HEK293 (cell line): ENCODE measurements around the gene PDE6B.

Experiments used
- CTCF ChIA-PET: fragments of 350-600 bp; formaldehyde crosslinking; extraction: SDS; loops from one replicate; lab custom pipeline; 2021; ENCODE audit warnings: antibody characterized with exemption; lab: Yijun Ruan, JAX
- POLR2A ChIA-PET: fragments of 300-600 bp; formaldehyde crosslinking; extraction: SDS; loops from one replicate; lab custom pipeline; 2020; ENCODE audit warnings: antibody characterized with exemption, inconsistent platforms; lab: Yijun Ruan, JAX
- H3K27ac ChIP-seq: fragments of 200-500 bp; sonication (Bioruptor generic); 2 replicates; pipeline ENCODE4 v1.5.1; 2014; ENCODE audit warnings: low read depth, low read length, control low read depth, inconsistent platforms; ENCODE audit errors: extremely low read depth
- H3K36me3 ChIP-seq, 2 experiments: fragments of 200-500 bp in 1 of 2; sonication (Bioruptor generic) in 1 of 2; 1 replicate in 1 of 2; 2 replicates in 1 of 2; pipeline ENCODE4 v1.5.1; 2014 to 2017; ENCODE audit warnings: inconsistent platforms in 2 of 2, low read length in 2 of 2; ENCODE audit not compliant: control insufficient read depth in 2 of 2, insufficient read depth in 1 of 2
- H3K4me1 ChIP-seq: fragments of 200-500 bp; sonication (Bioruptor generic); 2 replicates; pipeline ENCODE4 v1.5.1; 2014; ENCODE audit warnings: mild to moderate bottlenecking, low read length, inconsistent platforms; ENCODE audit not compliant: control insufficient read depth, insufficient read depth
- H3K4me3 ChIP-seq: 2 replicates; pipeline ENCODE4 v1.5.1; 2011; ENCODE audit warnings: low read depth, mild to moderate bottlenecking, control low read depth, low read length, moderate library complexity
- H3K9me3 ChIP-seq: fragments of 200-500 bp; sonication (Bioruptor generic); 2 replicates; pipeline ENCODE4 v1.5.1; 2014; ENCODE audit warnings: low read depth, low read length, inconsistent platforms; ENCODE audit not compliant: control insufficient read depth, insufficient read depth
- BCL11B ChIP-seq: fragments of 450-650 bp; formaldehyde crosslinking; IDR thresholded peaks from 2 replicates; pipeline ENCODE4 v1.5.1; 2016; ENCODE audit warnings: low read depth, missing biosample characterization, missing genetic modification characterization
- GLIS1 ChIP-seq: fragments of 450-650 bp; formaldehyde crosslinking; IDR thresholded peaks from 2 replicates; pipeline ENCODE4 v1.5.1; 2016; ENCODE audit warnings: missing biosample characterization, missing genetic modification characterization
- GLIS2 ChIP-seq: fragments of 450-650 bp; formaldehyde crosslinking; IDR thresholded peaks from 2 replicates; pipeline ENCODE4 v1.5.1; 2016; ENCODE audit warnings: missing biosample characterization, missing genetic modification characterization
- ZBTB21 ChIP-seq: fragments of 450-650 bp; formaldehyde crosslinking; IDR thresholded peaks from 2 replicates; pipeline ENCODE4 v1.5.1; 2017; ENCODE audit warnings: missing biosample characterization, missing genetic modification characterization
- ZBTB48 ChIP-seq: fragments of 450-650 bp; formaldehyde crosslinking; IDR thresholded peaks from 2 replicates; pipeline ENCODE4 v1.5.1; 2016; ENCODE audit warnings: missing biosample characterization, missing genetic modification characterization
- ZFP3 ChIP-seq: fragments of 450-650 bp; formaldehyde crosslinking; IDR thresholded peaks from 2 replicates; pipeline ENCODE4 v1.5.1; 2016; ENCODE audit warnings: low read depth, missing biosample characterization, missing genetic modification characterization
- ZNF223 ChIP-seq: fragments of 450-650 bp; formaldehyde crosslinking; IDR thresholded peaks from 2 replicates; pipeline ENCODE4 v1.5.1; 2016; ENCODE audit warnings: missing biosample characterization, missing genetic modification characterization
- ZNF266 ChIP-seq: fragments of 450-650 bp; formaldehyde crosslinking; IDR thresholded peaks from 2 replicates; pipeline ENCODE4 v1.5.1; 2016; ENCODE audit warnings: missing biosample characterization, missing genetic modification characterization, low read depth
- ZNF335 ChIP-seq: fragments of 450-650 bp; formaldehyde crosslinking; conservative IDR thresholded peaks from 2 replicates; pipeline ENCODE4 v1.5.1; 2016; ENCODE audit warnings: missing biosample characterization, missing genetic modification characterization
- ZNF398 ChIP-seq: fragments of 450-650 bp; formaldehyde crosslinking; IDR thresholded peaks from 2 replicates; pipeline ENCODE4 v1.5.1; 2017; ENCODE audit warnings: missing biosample characterization, missing genetic modification characterization
- ZNF423 ChIP-seq: fragments of 450-650 bp; formaldehyde crosslinking; IDR thresholded peaks from 2 replicates; pipeline ENCODE4 v1.5.1; 2016; ENCODE audit warnings: missing biosample characterization, missing genetic modification characterization
- ZNF571 ChIP-seq: fragments of 450-650 bp; formaldehyde crosslinking; IDR thresholded peaks from 2 replicates; pipeline ENCODE4 v1.5.0; 2017; ENCODE audit warnings: missing biosample characterization, missing genetic modification characterization
- ZNF629 ChIP-seq: fragments of 450-650 bp; formaldehyde crosslinking; IDR thresholded peaks from 2 replicates; pipeline ENCODE4 v1.5.1; 2017; ENCODE audit warnings: missing biosample characterization, missing genetic modification characterization
- ZNF76 ChIP-seq: fragments of 450-650 bp; formaldehyde crosslinking; IDR thresholded peaks from 2 replicates; pipeline ENCODE4; 2016; ENCODE audit warnings: low read depth, missing biosample characterization, missing genetic modification characterization, borderline replicate concordance
- ZNF837 ChIP-seq: fragments of 450-650 bp; formaldehyde crosslinking; IDR thresholded peaks from 2 replicates; pipeline ENCODE4 v1.5.1; 2016; ENCODE audit warnings: missing biosample characterization, missing genetic modification characterization
- TF ChIP-seq, protein P1 (sequence below): fragments of 450-650 bp; formaldehyde crosslinking; conservative IDR thresholded peaks from 2 replicates; pipeline ENCODE4 v1.5.1; 2016; ENCODE audit warnings: low read depth, missing biosample characterization, missing genetic modification characterization
- TF ChIP-seq, protein P2 (sequence below): fragments of 450-650 bp; formaldehyde crosslinking; IDR thresholded peaks from 2 replicates; pipeline ENCODE4 v1.5.0; 2017; ENCODE audit warnings: missing biosample characterization, missing genetic modification characterization, borderline replicate concordance
- TF ChIP-seq, protein P3 (sequence below): fragments of 450-650 bp; formaldehyde crosslinking; IDR thresholded peaks from 2 replicates; pipeline ENCODE4 v1.5.1; 2016; ENCODE audit warnings: missing biosample characterization, missing genetic modification characterization
- TF ChIP-seq, protein P4 (sequence below): fragments of 450-650 bp; formaldehyde crosslinking; IDR thresholded peaks from 2 replicates; pipeline ENCODE4 v1.5.1; 2016; ENCODE audit warnings: missing biosample characterization, missing genetic modification characterization

The PDE6B gene

DNA sequence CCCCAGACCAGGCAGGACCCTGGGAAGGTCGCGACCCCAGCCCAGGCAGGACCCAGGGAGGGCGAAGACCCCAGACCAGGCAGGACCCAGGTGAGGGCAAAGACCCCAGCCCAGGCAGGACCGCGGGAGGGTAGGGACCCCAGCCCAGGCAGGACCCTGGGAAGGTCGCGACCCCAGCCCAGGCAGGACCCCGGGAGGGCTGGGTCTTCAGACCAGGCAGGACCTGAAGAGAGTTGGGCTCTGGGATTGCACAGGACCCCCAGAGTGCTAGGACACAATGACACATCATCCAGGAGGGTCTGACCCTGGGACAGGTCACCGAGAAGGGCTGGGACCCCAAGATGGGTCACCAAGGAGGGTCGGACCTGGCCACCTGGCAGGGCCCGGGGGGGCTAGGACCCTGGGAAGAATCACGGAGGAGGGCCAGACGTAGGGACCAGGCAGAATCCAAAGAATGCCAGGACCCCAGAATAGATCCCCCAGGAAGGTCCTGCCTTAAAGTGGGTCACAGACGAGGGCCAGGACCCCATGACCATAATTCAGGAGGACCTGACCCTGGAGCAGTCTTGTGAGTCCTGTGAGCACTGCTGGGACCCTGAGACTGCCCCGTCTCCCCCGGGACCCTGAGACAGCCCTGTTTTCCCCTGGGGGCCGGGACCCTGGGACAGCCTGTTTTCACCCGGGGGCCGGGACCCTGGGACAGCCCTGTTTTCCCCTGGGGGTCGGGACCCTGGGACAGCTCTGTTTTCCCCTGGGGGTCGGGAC, 81.6 kb downstream of the PDE6B start:
- H3K9me3 ChIP-seq = no peaks in the 10 kb centered on the region
- TF ChIP-seq GLIS1 (tag by site-specific recombination) = peak; percentile 47; the same call in 1 of the 2 replicates
- TF ChIP-seq, protein P1, sequence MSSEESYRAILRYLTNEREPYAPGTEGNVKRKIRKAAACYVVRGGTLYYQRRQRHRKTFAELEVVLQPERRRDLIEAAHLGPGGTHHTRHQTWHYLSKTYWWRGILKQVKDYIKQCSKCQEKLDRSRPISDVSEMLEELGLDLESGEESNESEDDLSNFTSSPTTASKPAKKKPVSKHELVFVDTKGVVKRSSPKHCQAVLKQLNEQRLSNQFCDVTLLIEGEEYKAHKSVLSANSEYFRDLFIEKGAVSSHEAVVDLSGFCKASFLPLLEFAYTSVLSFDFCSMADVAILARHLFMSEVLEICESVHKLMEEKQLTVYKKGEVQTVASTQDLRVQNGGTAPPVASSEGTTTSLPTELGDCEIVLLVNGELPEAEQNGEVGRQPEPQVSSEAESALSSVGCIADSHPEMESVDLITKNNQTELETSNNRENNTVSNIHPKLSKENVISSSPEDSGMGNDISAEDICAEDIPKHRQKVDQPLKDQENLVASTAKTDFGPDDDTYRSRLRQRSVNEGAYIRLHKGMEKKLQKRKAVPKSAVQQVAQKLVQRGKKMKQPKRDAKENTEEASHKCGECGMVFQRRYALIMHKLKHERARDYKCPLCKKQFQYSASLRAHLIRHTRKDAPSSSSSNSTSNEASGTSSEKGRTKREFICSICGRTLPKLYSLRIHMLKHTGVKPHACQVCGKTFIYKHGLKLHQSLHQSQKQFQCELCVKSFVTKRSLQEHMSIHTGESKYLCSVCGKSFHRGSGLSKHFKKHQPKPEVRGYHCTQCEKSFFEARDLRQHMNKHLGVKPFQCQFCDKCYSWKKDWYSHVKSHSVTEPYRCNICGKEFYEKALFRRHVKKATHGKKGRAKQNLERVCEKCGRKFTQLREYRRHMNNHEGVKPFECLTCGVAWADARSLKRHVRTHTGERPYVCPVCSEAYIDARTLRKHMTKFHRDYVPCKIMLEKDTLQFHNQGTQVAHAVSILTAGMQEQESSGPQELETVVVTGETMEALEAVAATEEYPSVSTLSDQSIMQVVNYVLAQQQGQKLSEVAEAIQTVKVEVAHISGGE (tag by site-specific recombination) = no peak
- TF ChIP-seq, protein P2, sequence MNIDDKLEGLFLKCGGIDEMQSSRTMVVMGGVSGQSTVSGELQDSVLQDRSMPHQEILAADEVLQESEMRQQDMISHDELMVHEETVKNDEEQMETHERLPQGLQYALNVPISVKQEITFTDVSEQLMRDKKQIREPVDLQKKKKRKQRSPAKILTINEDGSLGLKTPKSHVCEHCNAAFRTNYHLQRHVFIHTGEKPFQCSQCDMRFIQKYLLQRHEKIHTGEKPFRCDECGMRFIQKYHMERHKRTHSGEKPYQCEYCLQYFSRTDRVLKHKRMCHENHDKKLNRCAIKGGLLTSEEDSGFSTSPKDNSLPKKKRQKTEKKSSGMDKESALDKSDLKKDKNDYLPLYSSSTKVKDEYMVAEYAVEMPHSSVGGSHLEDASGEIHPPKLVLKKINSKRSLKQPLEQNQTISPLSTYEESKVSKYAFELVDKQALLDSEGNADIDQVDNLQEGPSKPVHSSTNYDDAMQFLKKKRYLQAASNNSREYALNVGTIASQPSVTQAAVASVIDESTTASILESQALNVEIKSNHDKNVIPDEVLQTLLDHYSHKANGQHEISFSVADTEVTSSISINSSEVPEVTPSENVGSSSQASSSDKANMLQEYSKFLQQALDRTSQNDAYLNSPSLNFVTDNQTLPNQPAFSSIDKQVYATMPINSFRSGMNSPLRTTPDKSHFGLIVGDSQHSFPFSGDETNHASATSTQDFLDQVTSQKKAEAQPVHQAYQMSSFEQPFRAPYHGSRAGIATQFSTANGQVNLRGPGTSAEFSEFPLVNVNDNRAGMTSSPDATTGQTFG (tag by site-specific recombination) = no peak
- no peak for TF ChIP-seq ZNF398 (tag by site-specific recombination)
- no peak for TF ChIP-seq ZNF837 (tag by site-specific recombination)
- TF ChIP-seq, protein P3, sequence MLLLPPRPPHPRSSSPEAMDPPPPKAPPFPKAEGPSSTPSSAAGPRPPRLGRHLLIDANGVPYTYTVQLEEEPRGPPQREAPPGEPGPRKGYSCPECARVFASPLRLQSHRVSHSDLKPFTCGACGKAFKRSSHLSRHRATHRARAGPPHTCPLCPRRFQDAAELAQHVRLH (tag by site-specific recombination) = no peak
- peak; percentile 65 for TF ChIP-seq GLIS2
- TF ChIP-seq BCL11B (tag by site-specific recombination) = 0 out of 2 replicates have a peak, but pooled peaks have one; percentile 19
- TF ChIP-seq ZNF335 = peak; percentile 52
- TF ChIP-seq ZNF423 (tag by site-specific recombination) = no peak
- no peak for TF ChIP-seq ZNF223 (tag by site-specific recombination)
- TF ChIP-seq ZNF266 (tag by site-specific recombination) = no peak
- TF ChIP-seq ZNF629 = no peak
- H3K27ac ChIP-seq = no peak overlapping the region
- no peaks in the 10 kb centered on the region for H3K4me1 ChIP-seq
- ChIA-PET CTCF (no interaction called here), POLR2A (no interaction called here)
- H3K36me3 ChIP-seq = peaks cover 0 to 26% of the 10 kb centered on the region in 2 experiments; a peak in 1 of 3 replicates
- H3K4me3 ChIP-seq = peak overlapping the region; percentile 29

DNA sequence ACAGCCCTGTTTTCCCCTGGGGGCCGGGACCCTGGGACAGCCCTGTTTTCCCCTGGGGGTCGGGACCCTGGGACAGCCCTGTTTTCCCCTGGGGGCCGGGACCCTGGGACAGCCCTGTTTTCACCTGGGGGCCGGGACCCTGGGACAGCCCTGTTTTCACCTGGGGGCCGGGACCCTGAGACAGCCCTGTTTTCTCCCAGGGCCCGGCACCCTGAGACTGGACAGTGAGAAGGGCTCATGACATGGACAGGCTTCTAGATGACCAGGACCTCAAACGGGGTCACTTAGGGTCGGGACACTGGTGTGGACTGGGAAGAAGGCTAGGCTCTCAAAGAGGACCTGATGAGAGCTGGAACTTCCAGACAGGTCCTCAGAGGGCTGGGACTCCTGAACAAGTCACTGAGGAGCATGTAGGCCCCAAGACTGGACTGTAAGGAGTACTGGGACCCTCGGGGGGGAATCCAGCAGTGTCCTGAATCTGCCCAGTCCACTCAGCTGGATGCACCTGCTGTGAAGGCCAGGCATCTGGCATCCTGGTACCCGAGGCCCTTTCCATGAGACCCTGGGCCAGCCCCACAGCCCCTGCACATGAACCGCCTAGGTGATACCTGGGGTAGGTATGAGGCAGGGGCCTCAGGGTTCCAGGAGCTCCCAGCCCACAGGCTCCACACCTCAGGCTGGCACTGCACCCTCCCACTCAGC, 82.7 kb downstream of the PDE6B start:
- H3K4me3 ChIP-seq = no peak overlapping the region
- peaks cover 0 to 27% of the 10 kb centered on the region in 2 experiments; a peak in 1 of 3 replicates for H3K36me3 ChIP-seq
- H3K4me1 ChIP-seq = no peaks in the 10 kb centered on the region
- ChIA-PET POLR2A (no interaction called here), CTCF (no interaction called here)
- no peak for TF ChIP-seq ZNF76 (tag by site-specific recombination)
- no peak for TF ChIP-seq ZNF398 (tag by site-specific recombination)
- TF ChIP-seq ZBTB21 (tag by site-specific recombination) = no peak
- TF ChIP-seq, protein P4, sequence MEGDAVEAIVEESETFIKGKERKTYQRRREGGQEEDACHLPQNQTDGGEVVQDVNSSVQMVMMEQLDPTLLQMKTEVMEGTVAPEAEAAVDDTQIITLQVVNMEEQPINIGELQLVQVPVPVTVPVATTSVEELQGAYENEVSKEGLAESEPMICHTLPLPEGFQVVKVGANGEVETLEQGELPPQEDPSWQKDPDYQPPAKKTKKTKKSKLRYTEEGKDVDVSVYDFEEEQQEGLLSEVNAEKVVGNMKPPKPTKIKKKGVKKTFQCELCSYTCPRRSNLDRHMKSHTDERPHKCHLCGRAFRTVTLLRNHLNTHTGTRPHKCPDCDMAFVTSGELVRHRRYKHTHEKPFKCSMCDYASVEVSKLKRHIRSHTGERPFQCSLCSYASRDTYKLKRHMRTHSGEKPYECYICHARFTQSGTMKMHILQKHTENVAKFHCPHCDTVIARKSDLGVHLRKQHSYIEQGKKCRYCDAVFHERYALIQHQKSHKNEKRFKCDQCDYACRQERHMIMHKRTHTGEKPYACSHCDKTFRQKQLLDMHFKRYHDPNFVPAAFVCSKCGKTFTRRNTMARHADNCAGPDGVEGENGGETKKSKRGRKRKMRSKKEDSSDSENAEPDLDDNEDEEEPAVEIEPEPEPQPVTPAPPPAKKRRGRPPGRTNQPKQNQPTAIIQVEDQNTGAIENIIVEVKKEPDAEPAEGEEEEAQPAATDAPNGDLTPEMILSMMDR (tag by site-specific recombination) = no peak
- TF ChIP-seq ZBTB48 (tag by site-specific recombination) = no peak
- TF ChIP-seq ZFP3 = no peak
- TF ChIP-seq ZNF266 (tag by site-specific recombination) = no peak
- no peak for TF ChIP-seq ZNF571 (tag by site-specific recombination)
- H3K9me3 ChIP-seq = no peaks in the 10 kb centered on the region
- H3K27ac ChIP-seq = no peak overlapping the region
